Fibroblast of lung (primary cell): ENCODE measurements around the gene PRKX. TPM values are rescaled to one million over a fixed set of nuclear protein-coding genes. Genes with fewer than 3 reads are reported as not detected.
"Not testable (repeated sequence)": the region's sequence is repeated elsewhere in the genome, so short reads cannot be mapped to it uniquely, and the experiment has no call there.

Source experiments
- DNase-seq, 2 donors: peaks; one replicate each; pipeline versions ENCODE4 v3.0.0 to v3.0.0-alpha.2; 2010; ENCODE audit warnings: low read depth in 2 of 2
- H2AFZ ChIP-seq: 2 replicates; pipeline ENCODE4 v1.5.1; 2012; ENCODE audit warnings: low read length, control low read depth, inconsistent platforms
- H3K27ac ChIP-seq: 2 replicates; pipeline ENCODE4 v1.5.1; 2011; ENCODE audit warnings: low read length, control low read depth; ENCODE audit not compliant: insufficient read depth
- H3K27me3 ChIP-seq: 2 replicates; pipeline ENCODE4 v1.5.1; 2011; ENCODE audit warnings: mild to moderate bottlenecking, low read length; ENCODE audit not compliant: control insufficient read depth, insufficient read depth
- H3K36me3 ChIP-seq: 2 replicates; pipeline ENCODE4 v1.5.1; 2011; ENCODE audit warnings: low read length; ENCODE audit not compliant: control insufficient read depth, insufficient read depth
- H3K4me1 ChIP-seq: 2 replicates; pipeline ENCODE4 v1.5.1; 2011; ENCODE audit warnings: low read length; ENCODE audit not compliant: control insufficient read depth, insufficient read depth; ENCODE audit errors: extremely low read depth
- H3K4me2 ChIP-seq: 2 replicates; pipeline ENCODE4 v1.5.1; 2011; ENCODE audit warnings: low read length, control low read depth; ENCODE audit not compliant: insufficient read depth; ENCODE audit errors: extremely low read depth
- H3K4me3 ChIP-seq, 4 experiments: fragments of 200-600 bp in 1 of 4; sonication (generic) in 1 of 4; replicated peaks in 1 of 4; 2 replicates each; pipeline ENCODE4 v1.5.1; 2011 to 2016; ENCODE audit warnings: low read length in 4 of 4, low read depth in 3 of 4, mild to moderate bottlenecking in 3 of 4, control low read depth in 2 of 4, inconsistent platforms in 1 of 4, mixed read lengths in 1 of 4; ENCODE audit not compliant: insufficient read depth in 1 of 4; ENCODE audit errors: control extremely low read depth in 1 of 4
- H3K79me2 ChIP-seq: 2 replicates; pipeline ENCODE4 v1.5.1; 2012; ENCODE audit warnings: mild to moderate bottlenecking, low read length, inconsistent platforms; ENCODE audit not compliant: control insufficient read depth, insufficient read depth
- H3K9ac ChIP-seq: 2 replicates; pipeline ENCODE4 v1.5.1; 2011; ENCODE audit warnings: mild to moderate bottlenecking, low read length, control low read depth; ENCODE audit not compliant: insufficient read depth
- H3K9me3 ChIP-seq: 2 replicates; pipeline ENCODE4 v1.5.1; 2012; ENCODE audit warnings: low read depth, low read length; ENCODE audit not compliant: control insufficient read depth, insufficient read depth
- H4K20me1 ChIP-seq: 2 replicates; pipeline ENCODE4 v1.5.1; 2011; ENCODE audit warnings: low read length; ENCODE audit not compliant: control insufficient read depth, insufficient read depth; ENCODE audit errors: extremely low read depth
- CTCF ChIP-seq, 2 donors: IDR thresholded peaks in 1 of 2; conservative IDR thresholded peaks in 1 of 2; 1 replicate in 1 of 2; 2 replicates in 1 of 2; pipeline ENCODE4 v1.5.1; 2011 to 2012; ENCODE audit warnings: low read length in 2 of 2, control low read depth in 1 of 2, inconsistent platforms in 1 of 2, low read depth in 1 of 2, mild to moderate bottlenecking in 1 of 2
- EZH2 ChIP-seq: IDR thresholded peaks from 2 replicates; pipeline ENCODE4 v1.5.1; 2012; ENCODE audit warnings: low read length, control low read depth, mild to moderate bottlenecking; ENCODE audit errors: missing control alignments
- polyA plus RNA-seq, 2 donors: library from polyadenylated mRNA; depleted of rRNA in 1 of 2; stranded (reverse) in 1 of 2; unstranded in 1 of 2; fragments of >200 nt; gene quantifications; 2 replicates each; pipeline ENCODE4 v1.2.1, GENCODE V29; 2011 to 2012; ENCODE audit warnings: missing spikeins in 1 of 2
- total RNA-seq: library from RNA; depleted of rRNA; stranded (reverse); fragments of >200 nt; gene quantifications from 2 replicates; pipeline ENCODE4 v1.2.1, GENCODE V29; 2014

The PRKX gene
- total and polyA plus RNA-seq, 2 donors (not counting 1 experiment from before 2014, with no cell fraction given): 11.3 to 19.3 TPM

- Histone ChIP-seq H3K79me2 (no peaks in the 10 kb centered on the region), H3K36me3 (no peaks in the 10 kb centered on the region), H3K27me3 (no peaks in the 10 kb centered on the region)
These were observed 19.6 kb upstream of the PRKX start for GRCh38 chrX:3733043-3733430.

GRCh38 chrX:3732326-3733042 lies 19.0 kb upstream of the PRKX start:
- not testable (repeated sequence) for H3K4me1 ChIP-seq, H3K27me3 ChIP-seq, H2AFZ ChIP-seq

More at GRCh38 chrX:3733043-3733430, 19.6 kb upstream of the PRKX start:
- no peak for DNase-seq
- Histone ChIP-seq H4K20me1 (no peaks in the 10 kb centered on the region), H3K9ac (no peak overlapping the region), H2AFZ (no peak overlapping the region), H3K4me2 (no peak overlapping the region), H3K4me3 (no peak overlapping the region), H3K27ac (no peak overlapping the region), H3K4me1 (no peaks in the 10 kb centered on the region), H3K9me3 (no peaks in the 10 kb centered on the region)
- TF ChIP-seq CTCF (conservative IDR thresholded peaks at IDR 0.05 in 1 of 2, IDR thresholded peaks at IDR 0.05 in 1 of 2; ENCODE audit: low read depth in 1 of 2, low read length in 2 of 2) (no peak), EZH2 (no peak)

GRCh38 chrX:3728454-3728853 lies 15.0 kb upstream of the PRKX start:
- H3K4me2 ChIP-seq: no peak overlapping the region
- no peaks in the 10 kb centered on the region for H3K4me1 ChIP-seq
- H3K9ac ChIP-seq: no peak overlapping the region
- H3K79me2 ChIP-seq: no peaks in the 10 kb centered on the region
- TF ChIP-seq CTCF (conservative IDR thresholded peaks at IDR 0.05 in 1 of 2, IDR thresholded peaks at IDR 0.05 in 1 of 2; ENCODE audit: low read depth in 1 of 2, low read length in 2 of 2) (no peak), EZH2 (no peak)
- no peak overlapping the region for H3K4me3 ChIP-seq
- H3K27me3 ChIP-seq: no peaks in the 10 kb centered on the region
- H3K9me3 ChIP-seq: no peaks in the 10 kb centered on the region
- DNase-seq: peak; percentile 37
- no peaks in the 10 kb centered on the region for H3K36me3 ChIP-seq
- no peak overlapping the region for H3K27ac ChIP-seq
- H4K20me1 ChIP-seq: no peaks in the 10 kb centered on the region
- H2AFZ ChIP-seq: no peak overlapping the region

More at GRCh38 chrX:3732326-3733042, 19.0 kb upstream of the PRKX start:
- H3K4me3 ChIP-seq, H4K20me1 ChIP-seq, H3K9ac ChIP-seq, H3K27ac ChIP-seq, H3K4me2 ChIP-seq, H3K79me2 ChIP-seq, H3K9me3 ChIP-seq, DNase-seq, H3K36me3 ChIP-seq: not testable (repeated sequence)

- not testable (repeated sequence) for H3K79me2 ChIP-seq, H3K36me3 ChIP-seq, H3K4me2 ChIP-seq, H3K9ac ChIP-seq, H3K4me1 ChIP-seq, H3K27me3 ChIP-seq, H3K27ac ChIP-seq, H3K9me3 ChIP-seq, H3K4me3 ChIP-seq, H4K20me1 ChIP-seq, H2AFZ ChIP-seq, DNase-seq
These were observed 10.0 kb upstream of the PRKX start for GRCh38 chrX:3723460-3723859.
